Measurements from ENCODE around the gene ARHGEF7.

Gene ARHGEF7

DNA sequence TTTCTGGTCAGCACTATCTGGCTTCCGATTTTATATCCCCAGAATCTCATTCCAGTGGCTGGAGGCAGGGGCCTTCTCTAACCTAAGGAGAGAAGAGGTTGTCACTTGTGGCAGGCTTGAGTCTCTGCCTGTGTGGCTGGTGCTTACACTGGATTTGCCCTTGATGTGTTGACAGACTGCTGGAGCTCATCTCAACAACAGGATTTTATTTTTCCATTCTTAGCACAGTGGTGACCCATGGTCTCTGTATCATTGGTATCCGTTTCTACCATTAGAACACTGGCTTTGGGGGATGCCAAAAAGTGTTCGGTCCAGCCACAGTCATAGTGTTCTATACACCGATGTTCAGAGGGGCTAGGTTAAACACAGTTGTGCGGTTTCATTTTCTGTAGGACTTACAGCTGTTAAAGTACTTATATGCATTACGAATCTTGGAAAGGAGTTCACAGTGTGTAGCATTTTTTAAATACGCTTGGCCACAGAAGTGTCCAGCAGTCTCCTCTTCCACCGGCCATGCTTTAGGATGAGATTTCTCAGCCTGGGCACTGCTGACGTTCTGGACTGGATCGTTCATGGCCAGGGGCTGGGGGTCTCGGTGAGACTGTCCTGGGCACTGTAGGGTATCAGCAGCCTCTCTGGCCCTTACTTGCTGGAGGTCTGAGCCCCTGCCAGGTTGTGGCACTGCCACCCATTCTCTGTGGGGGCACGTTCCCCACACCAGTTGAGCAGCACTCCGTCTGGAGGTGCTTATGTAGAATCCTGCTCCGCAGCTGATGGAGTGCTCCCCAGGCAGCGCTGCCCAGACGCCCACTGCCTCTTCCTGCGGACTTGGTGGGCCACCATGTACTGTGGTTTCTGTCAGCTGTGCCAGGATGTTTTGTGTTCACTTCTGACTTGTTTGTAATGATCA lies 163.9 kb downstream of the ARHGEF7 start:
- no peak for DNase-seq (ENCODE audit: low spot score)

DNA sequence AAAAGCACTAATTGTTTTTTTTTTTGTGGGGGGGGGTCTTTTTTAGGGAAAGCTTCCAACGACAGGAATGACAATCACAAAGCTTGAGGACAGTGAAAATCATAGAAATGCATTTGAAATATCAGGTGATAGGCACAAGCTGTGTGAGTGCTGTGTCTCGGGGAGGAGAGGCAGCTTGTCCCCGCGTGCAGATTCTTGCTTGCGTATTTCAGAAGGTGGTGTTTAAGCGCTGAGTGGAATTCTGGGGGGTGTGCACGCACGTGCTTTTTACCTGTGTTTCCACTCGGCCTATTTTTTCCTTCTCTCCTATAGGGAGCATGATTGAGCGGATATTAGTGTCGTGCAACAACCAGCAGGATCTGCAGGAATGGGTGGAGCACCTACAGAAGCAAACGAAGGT lies 165.1 kb downstream of the ARHGEF7 start:
- no peak for DNase-seq (ENCODE audit: low spot score)

DNA sequence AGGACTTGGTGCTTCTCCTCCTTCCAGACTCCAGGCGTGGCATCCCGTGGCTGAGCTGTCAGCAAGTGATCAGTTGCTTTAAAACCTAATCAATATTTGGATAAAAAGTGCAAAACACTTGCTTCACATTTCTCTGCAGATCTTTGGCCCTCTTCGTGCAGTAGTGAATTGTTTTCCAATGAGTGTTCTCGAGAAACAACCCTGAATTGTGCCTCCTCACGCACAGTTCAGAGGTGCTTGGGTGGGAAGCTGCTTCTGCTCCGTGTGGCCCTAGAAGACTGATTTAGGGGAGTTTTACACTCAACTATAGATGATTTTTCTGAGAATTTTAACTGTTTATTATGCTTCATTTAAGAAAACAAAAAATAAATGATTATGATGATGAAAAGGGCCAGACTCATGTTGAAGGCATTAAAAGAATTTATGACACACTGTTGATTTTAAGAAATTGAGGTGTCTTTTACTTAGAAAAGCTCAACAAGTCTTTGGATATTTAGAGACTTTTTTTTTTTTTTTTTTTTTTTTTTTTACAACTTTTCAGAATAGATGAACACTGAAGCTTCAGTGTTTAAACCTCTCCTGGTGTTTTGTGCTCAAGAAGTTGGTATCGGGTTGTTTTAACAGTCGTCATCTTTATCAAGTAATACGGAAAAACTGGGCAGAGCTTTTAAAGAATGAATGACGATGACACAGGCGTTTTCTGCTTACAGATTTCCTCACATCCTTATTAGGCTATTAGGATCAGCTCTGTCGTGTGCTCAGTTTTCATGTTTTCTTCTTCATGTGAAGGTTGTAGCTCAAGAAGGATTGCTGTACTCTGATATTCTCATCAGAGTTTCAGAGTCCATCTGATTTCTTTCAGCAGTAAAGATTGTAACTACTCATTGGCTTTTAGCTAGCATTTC lies 165.8 kb downstream of the ARHGEF7 start:
- no peak for DNase-seq (ENCODE audit: low spot score)

DNA sequence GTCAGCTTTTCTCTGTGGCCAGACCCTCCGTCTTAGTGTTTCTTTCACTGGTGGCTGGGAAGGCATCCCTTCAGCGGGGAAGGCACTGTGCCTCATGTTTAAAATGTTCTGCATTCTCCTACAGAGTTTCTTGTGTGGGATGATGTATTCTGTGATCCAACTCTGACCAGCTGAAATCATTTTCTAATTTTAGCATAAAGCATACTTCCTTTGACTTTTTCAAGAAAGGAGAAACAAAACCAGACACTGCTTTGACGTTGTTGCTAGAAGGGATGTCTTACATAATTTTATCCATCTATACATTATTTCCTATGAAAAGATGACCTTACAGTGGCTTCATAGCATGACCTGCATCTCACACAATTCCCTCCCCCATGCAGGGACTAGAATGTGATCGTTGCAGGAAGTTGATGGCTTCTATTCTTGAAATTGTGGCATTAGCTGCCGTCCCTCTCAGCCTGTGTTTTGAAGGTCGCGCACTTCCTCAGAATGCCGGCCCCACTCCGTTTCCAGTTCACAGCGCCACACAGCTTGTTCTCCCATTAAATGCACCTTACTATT lies 166.7 kb downstream of the ARHGEF7 start:
- no peak for DNase-seq (ENCODE audit: low spot score)

DNA sequence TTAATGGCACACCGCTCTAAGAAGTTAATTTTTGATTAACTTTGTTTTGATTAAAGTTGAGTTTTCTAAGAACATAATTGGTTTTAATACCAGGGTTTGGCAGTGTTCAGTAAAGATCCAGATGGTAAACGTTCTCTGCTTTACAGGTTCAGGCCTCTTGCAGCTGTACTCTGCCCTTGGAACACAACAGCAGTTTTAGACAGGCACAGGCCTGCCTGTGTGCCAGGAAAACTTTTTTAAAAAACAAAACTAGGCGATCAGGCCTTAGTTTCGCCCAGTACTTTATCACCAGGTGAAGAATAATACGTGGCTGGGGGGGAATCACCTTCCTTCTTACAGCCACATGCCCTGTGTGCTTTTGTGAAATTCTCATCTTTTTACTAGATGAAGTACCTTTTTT lies 167.3 kb downstream of the ARHGEF7 start:
- no peak for DNase-seq (ENCODE audit: low spot score)

DNA sequence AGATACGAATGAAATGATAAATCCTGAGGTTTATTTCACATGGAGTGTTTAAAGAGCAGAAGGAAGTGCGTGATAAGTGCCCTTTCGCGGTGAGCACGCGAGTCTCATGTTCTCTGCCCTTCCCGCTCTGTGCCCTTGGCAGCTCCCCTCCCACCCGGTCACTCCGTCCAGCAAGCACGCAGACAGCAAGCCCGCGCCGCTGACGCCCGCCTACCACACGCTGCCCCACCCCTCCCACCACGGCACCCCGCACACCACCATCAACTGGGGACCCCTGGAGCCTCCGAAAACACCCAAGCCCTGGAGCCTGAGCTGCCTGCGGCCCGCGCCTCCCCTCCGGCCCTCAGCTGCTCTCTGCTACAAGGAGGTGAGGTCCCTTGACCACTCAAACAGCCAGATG lies 167.9 kb downstream of the ARHGEF7 start:
- DNase-seq (ENCODE audit: low spot score): no peak

DNA sequence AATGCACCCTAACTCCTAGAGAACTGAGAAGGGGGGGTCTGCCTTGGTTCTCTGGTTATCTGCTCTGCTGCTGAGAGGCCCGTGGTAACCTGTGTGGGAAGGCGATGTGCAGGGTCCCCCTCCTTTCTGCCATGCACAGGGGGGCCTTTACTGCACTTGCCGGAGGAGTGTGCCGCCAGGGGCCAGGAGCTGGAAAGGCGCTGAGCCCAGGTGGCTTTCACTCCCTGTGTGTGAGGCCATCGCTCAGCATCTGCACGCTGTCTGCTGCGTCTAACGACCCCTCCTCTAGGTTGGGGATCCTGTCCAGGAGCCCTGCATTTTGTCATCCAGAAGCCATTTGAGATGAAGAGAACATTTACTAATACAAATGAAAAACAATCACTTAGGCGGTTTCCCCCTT lies 168.3 kb downstream of the ARHGEF7 start:
- no peak for DNase-seq (ENCODE audit: low spot score)

DNA sequence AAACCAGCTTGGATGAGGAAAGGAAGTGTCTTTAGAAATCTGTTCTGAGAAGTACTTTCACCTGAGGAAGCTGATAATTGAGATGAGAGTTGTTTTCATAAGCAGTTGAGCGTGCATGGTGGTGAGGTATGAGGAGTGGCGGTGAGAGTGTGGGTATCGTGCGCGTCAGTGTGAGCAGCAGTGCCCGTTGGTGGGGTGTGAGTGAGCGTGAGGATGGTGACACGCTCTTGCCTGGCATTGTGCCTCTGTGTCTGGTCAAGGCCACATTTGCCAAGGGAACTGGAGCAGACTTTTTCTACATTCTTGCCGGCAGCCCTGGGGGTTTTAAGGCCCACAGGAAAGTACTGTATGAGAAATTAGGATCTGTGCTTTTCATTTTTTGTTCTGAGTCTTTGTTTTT lies 168.9 kb downstream of the ARHGEF7 start:
- no peak for DNase-seq (ENCODE audit: low spot score)

DNA sequence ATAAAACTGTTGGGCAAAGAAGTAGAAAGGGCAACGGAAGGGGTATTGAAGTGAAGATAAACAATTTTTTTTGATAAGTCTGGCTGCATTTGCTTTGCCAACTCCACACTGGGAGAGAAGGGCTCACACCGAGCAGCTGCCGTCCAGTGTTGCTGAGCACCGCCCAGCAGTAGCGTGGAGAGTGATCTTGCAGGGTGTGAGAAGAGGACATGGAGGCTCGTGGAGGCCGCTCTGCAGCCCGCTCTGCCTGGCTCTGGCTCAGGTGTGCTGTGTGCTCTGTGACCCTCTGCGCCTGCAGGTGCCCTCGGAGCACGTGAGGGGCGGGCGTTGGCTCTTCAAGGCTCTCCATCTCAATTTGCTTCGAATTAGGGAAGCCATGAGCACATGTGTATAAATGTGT lies 169.5 kb downstream of the ARHGEF7 start:
- DNase-seq (ENCODE audit: low spot score): no peak

DNA sequence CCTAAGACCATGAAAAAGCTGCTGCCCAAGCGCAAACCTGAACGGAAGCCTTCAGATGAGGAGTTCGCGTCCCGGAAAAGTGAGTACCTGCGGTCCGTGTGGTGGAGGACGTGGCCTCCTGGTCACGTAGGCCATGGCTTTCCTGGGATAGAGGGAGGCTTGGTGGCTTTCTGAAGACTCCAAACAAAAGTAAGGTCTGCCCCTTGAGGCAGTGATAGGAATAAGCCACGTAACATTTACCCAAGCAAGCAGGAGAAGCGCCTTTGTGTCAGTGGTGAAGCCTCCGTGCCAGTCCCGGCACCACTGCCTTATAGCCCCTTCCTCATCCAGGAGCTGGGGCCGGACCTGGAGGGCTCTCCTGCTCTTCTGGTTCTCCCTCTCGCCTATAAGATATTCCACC lies 171.1 kb downstream of the ARHGEF7 start:
- DNase-seq (ENCODE audit: low spot score): no peak

DNA sequence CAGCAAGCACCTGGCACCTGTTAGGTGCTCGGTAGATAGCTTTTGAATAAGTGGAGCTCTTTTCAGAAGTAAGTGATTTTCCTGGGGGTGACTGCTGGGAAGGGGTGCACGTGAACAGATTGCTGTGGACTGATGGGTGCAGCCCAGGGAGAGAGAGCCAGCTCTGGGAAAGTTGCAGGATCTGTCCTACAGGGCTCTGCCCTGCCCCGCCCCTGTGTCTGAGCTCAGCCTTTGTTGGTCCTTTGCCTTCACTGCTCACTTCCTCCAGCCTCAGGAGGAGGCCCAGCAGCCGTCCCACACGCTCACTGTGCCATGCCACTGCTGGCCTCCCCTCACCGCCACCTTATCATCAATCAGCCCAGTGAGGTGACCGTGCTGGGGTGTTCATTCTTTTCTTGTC lies 171.6 kb downstream of the ARHGEF7 start:
- DNase-seq (ENCODE audit: low spot score): no peak

DNA sequence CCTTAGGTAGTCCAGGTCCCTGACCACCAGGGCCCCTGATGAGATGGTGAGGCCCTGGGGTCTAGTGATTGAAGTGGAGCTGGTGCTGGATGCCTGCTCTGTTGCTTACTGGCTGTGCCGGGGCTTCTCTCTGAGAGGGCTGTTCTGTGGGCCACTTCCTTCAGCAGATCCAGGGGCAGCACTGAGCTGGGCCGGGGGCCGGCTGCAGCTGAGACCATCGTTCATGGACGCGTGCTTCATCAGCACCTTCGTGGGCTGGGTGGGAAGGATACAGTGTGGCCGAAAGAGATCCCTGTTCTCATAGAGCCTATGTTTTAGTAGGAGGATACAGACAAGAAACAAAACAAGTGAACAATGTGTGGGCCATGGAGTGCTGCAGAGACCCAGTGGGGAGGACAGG lies 172.1 kb downstream of the ARHGEF7 start:
- DNase-seq (ENCODE audit: low spot score): no peak

DNA sequence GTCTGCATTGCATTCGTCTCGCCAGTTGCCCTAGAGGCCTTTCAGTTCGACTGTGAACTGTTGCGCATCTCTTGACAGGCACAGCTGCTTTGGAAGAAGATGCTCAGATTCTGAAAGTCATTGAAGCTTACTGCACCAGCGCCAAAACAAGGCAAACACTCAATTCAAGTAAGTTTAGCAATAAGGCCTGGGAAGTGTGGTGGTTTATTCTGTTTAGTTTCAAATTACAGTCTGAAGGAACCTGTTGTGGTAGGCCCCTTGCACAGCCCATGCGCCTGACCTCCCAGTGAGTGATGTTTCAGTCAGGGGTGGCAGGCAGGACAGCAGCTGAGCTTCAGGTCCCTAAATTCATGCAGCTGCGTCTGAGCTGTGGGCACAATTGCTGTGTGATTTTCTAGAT lies 173.2 kb downstream of the ARHGEF7 start:
- no peak for DNase-seq (ENCODE audit: low spot score)

DNA sequence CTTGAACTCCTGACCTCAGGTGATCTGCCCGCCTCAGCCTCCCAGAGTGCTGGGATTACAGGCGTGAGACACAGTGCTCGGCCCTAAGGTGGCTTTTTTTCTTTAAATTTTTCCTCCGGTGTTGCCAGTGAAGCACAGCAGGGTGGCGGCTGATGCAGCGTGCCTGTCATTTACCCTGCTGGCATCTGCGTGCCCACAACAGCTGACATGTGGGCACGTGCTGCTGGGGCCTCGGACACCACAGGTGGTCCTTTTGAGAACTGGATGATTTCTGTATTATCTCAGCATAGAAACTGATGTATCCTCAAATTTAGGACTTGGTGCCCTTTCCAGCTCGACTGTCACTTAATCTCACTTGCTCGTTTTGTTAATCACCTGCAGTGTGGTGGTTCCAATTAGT lies 174.1 kb downstream of the ARHGEF7 start:
- no peak for DNase-seq (ENCODE audit: low spot score)

DNA sequence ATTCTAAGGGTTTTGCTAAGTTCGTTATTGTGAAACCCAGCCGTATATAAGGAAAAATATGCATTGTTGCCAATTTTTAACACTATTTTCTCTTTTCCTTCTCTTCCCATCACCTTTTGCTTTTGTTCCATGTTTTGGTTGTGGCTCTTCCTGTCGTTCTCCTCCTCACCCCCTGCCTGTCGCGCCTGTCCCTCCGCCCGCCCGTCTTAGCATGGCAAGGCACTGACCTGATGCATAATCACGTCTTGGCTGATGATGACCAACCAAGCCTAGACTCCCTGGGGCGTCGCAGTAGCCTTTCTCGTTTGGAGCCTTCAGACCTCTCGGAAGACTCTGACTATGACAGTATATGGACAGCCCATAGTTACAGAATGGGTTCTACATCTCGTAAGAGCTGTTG lies 176.8 kb downstream of the ARHGEF7 start:
- DNase-seq (ENCODE audit: low spot score): no peak

DNA sequence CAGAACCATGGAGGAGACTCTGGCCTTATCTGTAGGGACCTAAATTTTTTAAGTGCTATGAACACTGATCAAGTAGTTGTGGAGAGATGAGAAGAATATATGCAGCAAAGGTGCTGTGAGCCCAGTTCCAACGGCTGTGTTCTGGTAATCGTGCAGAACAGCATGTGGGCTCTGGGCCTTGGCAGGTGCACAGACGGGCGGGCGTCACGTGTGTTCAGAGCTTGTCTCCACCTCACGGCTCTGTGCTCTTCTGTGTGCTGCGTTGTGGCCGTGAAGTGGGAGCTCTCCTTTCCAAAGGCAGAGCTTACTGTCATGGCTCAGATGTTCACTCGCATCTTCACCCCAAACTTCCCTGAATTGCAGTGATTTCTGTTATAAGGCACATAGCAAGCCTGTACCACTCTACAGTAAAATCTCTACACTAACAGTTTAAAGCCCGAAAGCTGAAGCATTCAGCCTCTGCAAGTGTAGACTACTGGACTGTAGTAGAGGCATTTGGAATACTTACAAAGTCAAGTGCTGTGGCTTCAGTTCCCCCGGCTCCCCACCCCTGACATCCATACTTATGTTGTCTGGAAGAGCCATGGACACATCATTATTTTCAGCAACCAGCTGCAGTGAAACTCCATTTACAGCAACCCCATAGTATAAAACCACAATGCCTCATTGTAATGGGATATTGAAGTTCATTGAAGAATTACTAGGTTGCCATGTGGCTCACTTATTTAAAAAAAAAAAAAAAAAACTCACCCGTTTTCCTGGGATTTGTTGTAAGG lies 177.8 kb downstream of the ARHGEF7 start:
- DNase-seq (ENCODE audit: low spot score): no peak

DNA sequence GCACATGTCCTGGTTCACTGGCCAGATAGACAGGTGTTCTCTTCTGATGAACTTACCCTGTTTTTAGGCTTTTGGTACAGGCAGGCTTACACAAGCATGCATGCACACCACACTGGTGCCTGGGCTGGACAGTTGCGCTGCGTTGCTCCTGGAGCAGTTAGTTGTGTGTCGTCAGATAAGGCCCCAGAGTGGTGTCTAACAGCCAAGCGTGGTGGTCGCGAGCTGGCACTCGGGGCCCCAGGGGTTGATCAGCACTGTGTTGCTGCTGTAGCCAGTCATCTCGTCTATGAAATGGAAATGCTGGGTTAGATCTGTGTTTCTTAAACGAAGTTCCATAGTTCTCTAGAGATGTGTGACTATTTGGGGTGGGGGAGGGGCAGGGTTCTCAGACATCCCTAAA lies 180.8 kb downstream of the ARHGEF7 start:
- no peak for DNase-seq (ENCODE audit: low spot score)

DNA sequence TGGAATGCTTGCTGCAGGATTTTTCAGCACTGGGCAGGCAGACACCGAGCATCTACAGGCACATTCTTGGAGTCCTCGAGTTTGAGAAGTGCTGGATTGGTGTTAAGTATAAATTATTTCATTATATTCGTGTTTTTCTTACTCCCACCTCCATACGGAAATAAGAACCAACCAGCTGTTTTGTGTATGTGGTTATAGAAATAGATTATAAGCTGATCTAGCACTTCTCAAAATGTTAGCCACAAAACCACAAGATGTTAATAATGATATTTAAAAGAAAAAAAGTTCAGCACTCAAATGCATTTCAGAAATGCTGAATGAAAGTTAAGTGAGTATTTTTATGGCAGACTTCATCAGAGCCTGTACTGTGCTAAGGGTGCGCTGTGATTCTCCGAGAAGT lies 181.3 kb downstream of the ARHGEF7 start:
- no peak for DNase-seq (ENCODE audit: low spot score)

DNA sequence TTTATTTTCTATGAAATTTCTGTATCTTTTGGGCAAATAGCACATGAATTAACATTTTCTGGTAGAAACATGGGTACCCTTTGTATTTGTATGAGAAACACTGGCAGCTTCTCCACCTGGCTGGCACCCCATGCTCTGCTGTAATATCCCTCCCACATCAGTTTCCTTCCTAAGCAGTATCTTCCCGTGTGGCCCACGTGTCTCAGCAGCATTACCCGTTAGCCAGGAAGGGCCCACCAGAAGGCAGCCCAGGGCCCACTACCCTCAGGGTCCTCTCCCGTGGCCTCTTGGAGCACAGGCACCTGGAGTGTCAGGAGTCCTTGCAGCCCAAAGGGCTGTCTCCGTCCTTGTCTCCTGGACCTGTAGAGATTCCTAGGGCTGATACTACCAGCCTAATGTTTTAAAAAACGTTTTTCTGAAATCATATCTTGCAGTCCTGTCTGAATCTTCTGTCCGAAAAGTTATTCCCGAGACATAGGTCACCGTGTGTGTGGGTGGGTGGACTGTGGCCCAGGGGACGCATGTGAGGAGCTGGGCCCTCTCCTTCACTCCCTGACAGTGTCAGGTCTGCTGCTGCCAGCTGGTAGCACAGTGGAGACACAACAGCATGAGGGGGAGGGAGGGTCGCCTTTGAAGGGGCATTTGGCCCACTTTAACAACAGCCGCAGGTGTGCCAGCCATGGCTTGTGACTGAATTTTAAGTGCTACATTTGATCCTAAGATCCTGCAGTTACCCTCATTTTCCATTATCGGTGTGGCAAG lies 183.3 kb downstream of the ARHGEF7 start:
- DNase-seq (ENCODE audit: low spot score): no peak

DNA sequence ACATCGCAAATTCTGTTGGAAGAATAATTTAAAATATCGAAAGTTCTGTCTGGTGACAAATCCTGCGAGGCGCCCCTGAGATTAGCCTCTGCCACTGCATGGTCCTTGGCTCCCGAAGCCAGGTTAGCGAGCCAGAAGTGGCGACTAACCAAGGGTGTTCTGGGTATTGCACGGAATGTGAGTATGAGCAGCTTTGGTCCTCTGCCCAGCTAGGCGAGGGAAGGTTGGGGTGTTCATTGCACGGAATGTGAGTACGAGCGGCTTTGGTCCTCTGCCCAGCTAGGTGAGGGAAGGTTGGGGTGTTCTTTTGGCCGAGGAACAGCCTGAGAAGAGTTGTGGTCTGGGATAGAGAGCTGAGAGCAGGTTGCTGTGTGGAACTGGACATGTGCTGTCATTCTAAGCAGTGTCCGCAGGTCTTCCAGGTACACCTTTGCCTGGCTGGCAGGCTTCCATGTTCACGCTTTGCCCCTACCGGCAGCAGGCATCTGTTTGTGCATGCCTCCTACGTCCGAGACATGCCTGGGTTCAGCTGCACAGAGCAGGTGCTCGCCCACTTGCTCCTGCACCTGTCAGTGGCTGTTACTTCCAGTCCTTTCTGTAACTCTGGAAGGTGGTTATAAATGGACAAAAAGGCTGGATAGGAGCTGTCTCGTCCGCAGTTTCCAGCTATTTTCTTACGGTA lies 187.1 kb downstream of the ARHGEF7 start:
- DNase-seq (ENCODE audit: low spot score): no peak

DNA sequence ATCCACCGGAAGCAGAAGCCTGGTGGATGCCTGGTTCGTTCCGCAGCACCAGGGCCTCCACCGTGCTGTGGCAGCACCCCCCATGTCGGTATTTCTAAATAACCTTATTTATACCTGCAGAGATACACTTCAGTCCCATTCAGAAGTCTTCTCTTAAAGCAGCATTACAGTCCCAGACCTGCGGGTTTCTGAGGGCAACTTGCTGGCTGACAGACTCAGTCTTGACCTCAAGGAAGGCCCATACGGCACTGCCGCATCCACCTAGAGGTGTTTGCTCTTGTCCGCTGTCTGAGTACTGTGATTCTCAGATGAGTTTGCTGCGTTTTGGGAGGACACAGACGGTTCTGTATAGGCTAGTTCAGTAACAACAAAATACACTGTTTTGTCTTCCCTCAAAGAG lies 188.4 kb downstream of the ARHGEF7 start:
- DNase-seq (ENCODE audit: low spot score): no peak
